GM12865 (cell line): Measurements from ENCODE around the gene TEX35.

Source experiments
- DNase-seq: peaks from one replicate; pipeline ENCODE4 v3.0.0; 2010; ENCODE audit warnings: low read depth
- H3K4me3 ChIP-seq: 2 replicates; pipeline ENCODE4 v1.5.1; 2011; ENCODE audit warnings: mild to moderate bottlenecking, low read depth, low read length, control low read depth
- TF ChIP-seq, protein P1 (sequence below): IDR thresholded peaks from 2 replicates; pipeline ENCODE4 v1.5.1; 2011; ENCODE audit warnings: low read length, control low read depth, low read depth, inconsistent platforms; ENCODE audit not compliant: insufficient read depth; ENCODE audit errors: missing control alignments

Gene TEX35

DNA sequence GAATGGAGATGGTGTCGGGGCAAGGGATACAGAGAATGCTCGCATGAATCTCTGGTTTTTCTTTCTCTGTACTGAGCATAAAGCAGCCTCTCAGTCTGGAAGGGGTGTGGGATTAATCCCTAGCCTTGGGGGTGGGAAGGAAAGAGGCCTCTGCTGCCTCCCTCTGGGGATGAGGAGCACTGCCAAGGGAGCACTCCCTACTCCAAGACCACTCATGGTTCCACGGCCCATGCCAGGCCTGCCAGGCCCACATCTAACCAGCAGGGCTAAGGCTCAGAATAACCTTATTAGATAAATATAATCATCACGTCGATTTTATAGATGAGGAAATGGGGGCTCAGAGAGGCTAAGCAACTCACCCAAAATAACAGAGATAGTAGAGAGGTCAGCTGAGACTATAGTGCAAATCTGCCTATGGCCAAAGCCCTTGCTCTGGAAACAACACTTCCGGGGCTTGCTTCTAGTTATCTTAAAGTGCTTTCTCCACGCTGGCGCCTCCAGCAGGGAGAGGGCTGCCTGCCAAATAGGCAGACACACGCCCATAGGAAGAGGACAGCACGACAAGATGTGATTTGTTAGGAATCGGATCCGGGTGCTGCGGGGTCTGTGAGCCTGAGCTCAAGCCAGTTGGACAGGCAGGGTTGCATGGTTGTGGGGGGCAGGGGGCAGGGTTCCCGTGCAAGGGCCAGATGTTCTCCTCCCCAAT is 522 bp downstream of the TEX35 start:
- TF ChIP-seq, protein P1, sequence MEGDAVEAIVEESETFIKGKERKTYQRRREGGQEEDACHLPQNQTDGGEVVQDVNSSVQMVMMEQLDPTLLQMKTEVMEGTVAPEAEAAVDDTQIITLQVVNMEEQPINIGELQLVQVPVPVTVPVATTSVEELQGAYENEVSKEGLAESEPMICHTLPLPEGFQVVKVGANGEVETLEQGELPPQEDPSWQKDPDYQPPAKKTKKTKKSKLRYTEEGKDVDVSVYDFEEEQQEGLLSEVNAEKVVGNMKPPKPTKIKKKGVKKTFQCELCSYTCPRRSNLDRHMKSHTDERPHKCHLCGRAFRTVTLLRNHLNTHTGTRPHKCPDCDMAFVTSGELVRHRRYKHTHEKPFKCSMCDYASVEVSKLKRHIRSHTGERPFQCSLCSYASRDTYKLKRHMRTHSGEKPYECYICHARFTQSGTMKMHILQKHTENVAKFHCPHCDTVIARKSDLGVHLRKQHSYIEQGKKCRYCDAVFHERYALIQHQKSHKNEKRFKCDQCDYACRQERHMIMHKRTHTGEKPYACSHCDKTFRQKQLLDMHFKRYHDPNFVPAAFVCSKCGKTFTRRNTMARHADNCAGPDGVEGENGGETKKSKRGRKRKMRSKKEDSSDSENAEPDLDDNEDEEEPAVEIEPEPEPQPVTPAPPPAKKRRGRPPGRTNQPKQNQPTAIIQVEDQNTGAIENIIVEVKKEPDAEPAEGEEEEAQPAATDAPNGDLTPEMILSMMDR, result no peak
- H3K4me3 ChIP-seq, result no peak overlapping the region
- DNase-seq, result no peak

DNA sequence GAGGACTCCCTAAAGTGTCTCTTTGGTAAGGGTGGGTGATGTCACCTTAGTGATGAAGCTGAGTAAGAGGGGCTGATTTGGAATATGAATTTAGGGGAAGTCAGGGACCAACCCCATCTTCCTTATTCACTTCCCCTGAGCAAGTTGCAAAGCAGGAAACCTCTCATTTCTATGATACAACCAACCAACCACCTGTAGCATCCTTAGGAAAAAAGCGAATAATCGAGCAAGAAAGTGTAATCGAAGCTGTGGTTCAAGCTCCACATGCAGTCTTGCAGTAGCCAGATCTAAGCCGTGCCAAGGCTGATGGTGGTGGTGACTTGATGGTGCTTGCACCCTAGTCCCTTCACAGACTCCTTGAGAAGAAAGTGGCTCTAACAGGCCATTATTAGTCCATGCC is 3.2 kb downstream of the TEX35 start:
- TF ChIP-seq, protein P1, result no peak
- no peak for DNase-seq
- no peak overlapping the region for H3K4me3 ChIP-seq

DNA sequence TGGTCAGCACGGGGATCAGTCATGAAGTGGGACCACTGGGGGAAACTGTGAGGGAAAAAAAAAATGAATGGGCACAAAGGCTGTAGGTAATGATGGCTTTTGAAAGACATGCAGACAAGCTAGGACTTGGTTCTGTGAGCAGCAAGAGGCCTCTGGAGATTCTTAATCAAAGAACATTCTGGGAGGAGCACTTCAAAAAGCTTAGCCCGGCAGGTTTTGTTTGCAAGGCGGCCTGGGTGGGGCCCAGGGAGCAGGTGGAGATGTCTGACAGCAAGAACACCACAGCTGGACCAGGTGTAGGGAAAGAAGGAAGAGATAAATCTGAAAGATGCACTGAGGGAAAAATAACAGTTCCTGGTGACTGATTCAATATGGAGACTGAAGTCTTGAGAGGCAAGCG is 6.0 kb downstream of the TEX35 start:
- H3K4me3 ChIP-seq, result no peak overlapping the region
- no peak for DNase-seq
- TF ChIP-seq, protein P1, result no peak

DNA sequence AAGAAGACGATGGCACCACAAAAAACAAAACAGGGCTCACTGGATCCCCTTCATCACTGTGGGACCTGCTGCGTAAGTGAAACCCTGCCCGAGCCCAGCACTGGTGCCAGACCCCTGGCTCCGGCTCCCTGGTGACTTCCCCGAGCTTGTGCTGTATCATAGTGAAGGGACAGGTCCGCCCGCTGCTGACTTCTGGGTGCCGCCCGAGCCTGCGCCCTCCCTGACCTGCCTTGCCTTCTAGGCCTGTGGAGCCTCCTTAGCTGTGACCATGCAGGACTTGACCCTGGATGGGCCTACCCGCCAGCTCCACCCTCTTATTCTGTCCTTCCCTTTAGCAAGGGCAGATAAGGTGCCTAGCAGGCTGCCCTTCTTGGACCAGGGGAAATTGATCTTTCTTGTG is 7.9 kb downstream of the TEX35 start:
- no peak for DNase-seq
- TF ChIP-seq, protein P1, result no peak
- H3K4me3 ChIP-seq, result no peak overlapping the region

DNA sequence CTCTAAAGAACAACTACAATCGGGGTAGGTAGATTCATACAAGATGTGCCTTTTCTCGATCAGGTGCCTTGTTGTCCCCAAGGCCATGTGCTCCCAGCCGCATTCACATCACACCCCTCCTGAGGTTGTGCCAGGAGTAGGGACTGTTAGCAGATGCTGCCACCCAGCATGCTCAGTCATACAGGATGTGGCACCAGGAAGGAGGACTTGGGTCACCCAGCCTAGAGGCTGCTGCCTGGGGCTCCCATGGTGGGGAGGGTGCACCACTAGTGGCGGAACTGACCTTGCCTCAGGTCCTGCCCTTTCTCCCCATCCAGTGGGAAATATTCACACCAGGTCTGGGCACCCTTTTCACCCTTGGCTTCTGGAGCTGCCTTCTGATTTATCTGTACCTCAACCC is 8.3 kb downstream of the TEX35 start:
- no peak for DNase-seq
- no peak overlapping the region for H3K4me3 ChIP-seq
- TF ChIP-seq, protein P1, result no peak

DNA sequence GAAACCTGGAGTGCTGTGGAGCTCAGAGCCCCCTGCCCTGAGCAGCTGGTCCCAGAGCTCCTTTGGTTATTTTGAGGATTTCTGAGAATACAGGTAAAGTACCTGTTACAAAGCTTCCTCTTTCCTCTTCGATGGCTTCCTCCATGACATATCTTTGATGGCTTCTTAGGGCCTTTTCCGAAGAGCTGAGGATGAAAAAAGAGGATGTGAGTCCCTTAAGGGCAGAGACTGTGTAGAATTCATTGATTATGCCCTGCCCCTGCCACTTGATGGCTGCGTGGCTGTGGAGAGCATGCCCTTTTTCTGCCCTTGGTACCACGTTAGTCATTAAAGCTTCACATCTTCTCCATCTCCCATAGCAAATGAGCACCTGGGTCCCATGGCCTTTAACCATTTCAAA is 14.2 kb downstream of the TEX35 start:
- DNase-seq, result no peak
- TF ChIP-seq, protein P1, result no peak
- no peak overlapping the region for H3K4me3 ChIP-seq
